NCI-H446 treated with DMSO at 0.1 percent for 48 hours (cell line): ENCODE results near the gene ART1.

Source experiments
- DNase-seq: peaks from one replicate; lab custom pipeline; 2025; lab: John Stamatoyannopoulos, UW

The ART1 gene

DNA sequence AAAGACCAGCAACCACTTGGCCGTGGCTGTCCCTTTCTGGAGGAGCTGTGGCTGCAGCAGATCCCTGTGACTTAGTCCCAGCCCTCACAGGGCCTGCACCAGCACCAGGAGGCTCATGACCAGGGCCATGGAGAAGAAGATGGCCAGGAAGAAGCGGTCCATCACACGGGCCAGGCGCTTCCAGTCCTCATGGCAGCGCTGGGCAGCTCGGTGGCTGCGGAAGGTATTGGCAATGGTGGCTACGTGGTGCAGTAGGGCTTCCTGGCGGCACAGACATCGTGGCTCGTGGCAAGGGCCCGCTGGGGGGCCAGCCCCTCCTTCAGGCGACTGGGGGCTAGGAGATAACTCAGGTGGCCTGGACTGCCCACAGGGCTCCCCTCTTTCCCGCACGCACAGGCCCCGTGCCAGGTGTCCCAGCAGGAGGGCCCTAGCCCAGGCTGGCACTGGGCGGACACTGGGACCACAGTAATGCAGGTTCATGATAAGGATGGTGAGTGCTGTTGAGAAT, 21.1 kb downstream of the ART1 start:
- DNase-seq = no peak

DNA sequence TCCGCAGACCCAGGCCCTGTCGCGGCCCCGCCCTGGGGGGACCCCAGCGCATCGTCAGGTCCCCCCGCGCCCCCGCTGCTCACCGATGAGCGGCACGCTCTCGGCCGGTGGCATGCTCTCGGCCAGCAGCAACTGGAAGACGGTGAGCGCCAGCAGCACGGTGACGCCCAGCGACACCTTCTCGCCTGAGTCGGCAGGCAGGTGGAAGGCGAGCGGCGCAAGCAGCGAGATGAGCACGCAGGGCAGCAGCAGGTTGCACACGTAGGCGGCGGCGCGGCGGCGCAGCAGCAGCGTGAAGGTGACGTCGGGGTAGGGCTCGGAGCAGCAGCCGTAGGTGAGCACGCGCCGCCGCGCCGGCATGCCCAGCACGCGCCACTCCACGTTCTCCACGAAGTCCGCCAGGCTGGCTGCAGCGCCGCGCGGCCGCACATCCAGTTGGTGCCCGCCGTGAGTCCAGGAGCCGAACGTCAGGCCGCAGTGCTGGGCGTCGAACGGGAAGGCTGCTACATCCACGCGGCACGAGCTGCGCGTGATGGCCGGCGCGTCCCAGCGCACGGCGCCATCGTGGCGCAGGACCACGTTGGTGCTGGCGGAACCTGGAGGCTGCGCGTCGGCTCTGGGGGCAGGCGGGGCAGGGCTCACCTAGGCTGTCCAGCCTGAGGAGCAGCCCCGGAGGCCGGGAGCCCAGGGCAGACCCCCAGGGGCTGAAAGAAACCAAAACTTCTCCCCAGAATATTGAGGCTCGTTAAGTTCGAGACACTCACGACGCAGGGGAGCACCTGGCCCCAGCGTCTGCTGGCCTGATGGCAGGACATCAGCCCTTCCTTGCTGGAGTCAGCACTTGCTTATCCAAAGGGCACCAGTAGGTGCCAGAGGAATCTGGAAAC, 22.5 kb downstream of the ART1 start:
- DNase-seq = no peak

GRCh38 chr11:3669128-3669527, 24.2 kb downstream of the ART1 start:
- DNase-seq = no peak

- no peak for DNase-seq
Observed at GRCh38 chr11:3669742-3670183, 24.8 kb downstream of the ART1 start.

DNA sequence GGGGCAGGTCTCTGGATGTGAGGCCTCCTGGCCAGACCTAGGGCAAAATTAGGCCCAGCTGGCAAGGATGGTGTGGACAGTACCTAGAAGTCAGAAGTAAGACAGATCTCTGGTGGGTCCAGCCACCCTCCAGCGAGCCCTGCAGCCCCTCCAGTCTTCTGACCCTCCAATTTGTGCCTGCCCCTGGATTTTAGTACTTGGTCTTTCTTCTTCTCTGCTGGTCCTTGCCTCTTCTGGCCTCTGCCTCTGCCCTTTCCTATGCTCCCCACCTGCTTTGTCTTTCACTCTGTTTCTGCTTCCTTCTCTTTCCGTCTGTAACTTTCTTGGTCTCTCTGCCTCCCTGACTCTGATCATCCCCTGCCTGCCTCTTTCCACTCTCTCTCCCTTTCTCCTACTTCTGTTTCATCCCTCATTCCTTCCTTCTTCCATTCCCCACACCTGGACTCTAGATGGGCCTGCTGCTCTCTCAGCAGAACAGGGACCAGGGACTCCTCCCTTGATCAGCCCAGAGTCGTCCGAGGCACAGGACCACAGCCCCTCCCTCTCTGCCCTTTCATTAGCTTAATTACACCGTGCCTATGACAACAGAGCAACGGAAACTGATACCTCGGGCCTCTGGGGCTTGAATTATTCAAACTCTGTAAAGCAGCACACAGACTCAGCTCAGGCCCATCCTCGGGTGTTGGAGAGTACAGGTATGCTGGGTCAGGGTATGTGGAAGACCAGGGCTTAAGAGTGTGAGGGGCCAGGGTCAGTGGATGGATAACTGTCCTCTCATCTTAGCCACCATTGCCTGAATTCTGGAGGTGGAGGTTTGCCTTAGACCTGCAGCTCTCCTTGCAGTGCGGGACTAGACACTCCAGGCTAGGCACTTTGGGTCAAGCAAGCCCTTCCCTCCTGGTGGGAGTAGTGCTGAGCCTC, 26.7 kb downstream of the ART1 start, which contains the start of gene CHRNA10:
Gene CHRNA10 (minus strand): TSS at position 51 of the 921 bp plus-strand sequence. CDS start 72 bp downstream, outside the sequence.
- DNase-seq = no peak

DNA sequence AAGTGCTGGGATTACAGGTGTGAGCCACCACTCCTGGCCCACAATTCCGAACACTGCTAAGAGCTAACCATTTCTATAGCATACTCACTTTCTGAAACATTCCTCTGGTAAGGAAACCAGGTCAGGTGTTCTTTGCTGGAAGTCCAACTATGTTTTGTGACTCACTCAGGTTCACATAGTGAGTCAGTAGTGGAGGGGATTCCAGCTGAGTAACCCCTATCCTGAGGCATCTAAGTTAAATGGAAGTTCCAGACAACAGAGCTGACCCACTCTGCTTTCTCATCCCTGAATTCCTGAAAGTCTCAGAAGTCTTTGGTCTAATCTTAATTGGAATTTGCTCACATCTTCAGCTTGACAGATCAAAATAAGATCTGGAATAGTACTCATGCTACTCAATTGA, 29.3 kb downstream of the ART1 start:
- DNase-seq = no peak

- DNase-seq = no peak
Observed at GRCh38 chr11:3675971-3676370, 31.0 kb downstream of the ART1 start.

- no peak for DNase-seq
Observed at GRCh38 chr11:3679077-3679476, 34.1 kb downstream of the ART1 start.

GRCh38 chr11:3683039-3683438, 38.1 kb downstream of the ART1 start:
- DNase-seq = no peak

- no peak for DNase-seq
Observed at GRCh38 chr11:3684129-3684818, 39.3 kb downstream of the ART1 start.

GRCh38 chr11:3684819-3685172, 39.9 kb downstream of the ART1 start:
- no peak for DNase-seq

- no peak for DNase-seq
Observed at GRCh38 chr11:3685923-3686322, 41.0 kb downstream of the ART1 start.

DNA sequence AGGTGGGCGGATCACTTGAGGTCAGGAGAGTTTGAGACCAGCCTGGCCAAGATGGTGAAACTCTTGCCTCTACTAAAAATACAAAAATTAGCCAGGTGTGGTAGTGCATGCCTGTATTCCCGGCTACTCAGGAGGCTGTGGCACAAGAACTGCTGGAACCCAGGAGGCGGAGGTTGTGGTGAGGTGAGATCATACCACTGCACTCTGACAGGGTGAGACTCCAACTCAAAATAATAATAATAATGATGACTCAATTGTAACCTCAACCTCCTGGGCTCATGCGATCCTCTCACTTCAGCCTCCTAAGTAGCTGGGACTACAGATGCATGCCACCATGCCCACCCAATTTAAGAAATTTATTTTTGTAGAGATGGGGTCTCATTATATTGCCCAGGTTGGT, 41.8 kb downstream of the ART1 start:
- no peak for DNase-seq

DNA sequence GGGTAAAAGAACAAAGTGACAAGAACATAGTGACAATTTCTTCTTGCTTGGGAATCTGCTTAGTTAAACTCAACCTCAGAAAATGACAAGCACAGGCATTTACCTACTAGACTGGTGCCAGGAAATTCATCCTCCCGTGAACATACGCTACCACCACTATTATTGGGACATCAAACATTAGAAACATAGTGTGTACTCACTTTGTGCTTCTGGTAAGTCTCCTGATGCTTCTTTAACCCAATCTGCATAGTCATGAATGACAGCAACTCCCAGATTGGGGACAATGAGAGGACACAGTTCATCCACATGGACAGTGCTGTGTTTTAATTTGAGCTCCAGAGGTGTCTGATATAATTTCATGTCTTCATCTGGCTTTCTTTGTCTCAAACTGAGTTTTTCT, 55.5 kb downstream of the ART1 start:
- no peak for DNase-seq

DNA sequence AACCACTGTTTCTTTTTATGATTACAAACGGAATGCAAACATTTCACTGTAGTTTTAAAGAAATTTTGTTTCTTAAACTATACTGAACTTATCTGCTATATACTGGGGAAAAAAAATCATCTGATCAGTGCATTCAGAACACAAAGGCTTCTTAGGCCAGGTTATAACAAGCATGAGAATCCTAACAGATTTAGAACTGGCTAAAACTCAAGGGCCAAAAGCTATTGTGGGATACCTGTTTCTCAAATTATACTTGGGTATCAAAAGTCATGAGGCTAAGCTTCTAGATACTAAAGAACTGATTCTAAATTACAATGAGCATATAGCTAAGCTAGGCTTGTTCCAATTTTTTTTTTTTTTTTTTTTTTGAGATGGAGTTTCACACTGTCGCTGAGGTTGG, 56.0 kb downstream of the ART1 start:
- DNase-seq = no peak

GRCh38 chr11:3703383-3703782, 58.5 kb downstream of the ART1 start:
- DNase-seq = no peak

GRCh38 chr11:3707176-3707575, 62.2 kb downstream of the ART1 start:
- DNase-seq = no peak

DNA sequence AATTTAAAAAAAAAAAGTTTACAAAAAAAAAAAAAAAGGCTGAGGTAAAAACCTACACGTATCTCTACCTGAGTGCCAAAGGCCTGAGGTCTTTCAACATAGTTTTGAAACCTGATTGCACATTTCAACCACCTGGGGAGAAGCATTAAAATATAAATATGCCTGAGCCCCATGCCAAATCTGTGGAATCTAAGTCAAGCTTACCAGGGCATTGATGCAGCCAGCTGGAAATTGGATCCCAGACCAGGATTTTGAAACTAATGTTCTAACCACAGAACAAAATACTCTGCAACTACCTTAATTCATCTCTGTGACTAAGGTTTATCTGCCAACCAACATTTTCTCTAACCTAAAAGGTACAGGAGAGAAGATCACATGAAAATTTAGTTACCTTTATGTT, 65.0 kb downstream of the ART1 start:
- DNase-seq = no peak

DNA sequence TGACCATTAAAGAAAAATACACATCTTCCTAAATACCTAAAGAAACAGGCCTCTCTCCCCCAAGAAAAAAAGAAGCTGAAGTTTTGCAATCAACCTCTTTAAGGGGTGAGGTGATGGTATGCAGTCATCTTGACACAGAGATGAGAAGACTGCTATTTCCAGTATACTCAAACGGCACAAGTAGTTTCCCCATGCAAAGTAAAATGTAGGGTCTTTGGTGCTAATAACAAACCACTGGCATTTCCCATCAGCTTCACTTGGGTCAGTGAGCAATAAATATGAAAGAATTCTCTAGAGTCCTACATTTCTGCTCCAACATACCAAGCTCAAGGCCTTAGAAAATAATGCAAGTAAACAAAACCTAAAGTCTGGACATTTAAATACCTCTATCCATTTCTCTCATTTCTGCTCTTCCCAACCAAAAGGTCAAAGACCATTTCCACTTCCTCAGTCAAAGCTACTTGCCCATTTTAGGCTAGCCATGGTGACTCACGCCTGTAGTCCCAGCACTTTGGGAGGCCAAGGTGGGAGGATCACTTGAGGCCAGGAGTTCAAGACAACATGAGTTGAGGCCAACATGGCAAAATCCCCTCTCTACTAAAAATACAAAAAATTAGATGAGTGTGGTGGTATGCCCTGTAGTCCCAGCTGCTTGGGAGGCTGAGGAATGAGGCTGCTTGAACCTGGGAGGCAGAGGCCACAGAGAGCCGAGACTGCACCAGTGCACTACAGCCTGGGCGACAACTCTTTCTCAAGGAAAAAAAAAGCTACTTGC, 65.7 kb downstream of the ART1 start:
- no peak for DNase-seq

DNA sequence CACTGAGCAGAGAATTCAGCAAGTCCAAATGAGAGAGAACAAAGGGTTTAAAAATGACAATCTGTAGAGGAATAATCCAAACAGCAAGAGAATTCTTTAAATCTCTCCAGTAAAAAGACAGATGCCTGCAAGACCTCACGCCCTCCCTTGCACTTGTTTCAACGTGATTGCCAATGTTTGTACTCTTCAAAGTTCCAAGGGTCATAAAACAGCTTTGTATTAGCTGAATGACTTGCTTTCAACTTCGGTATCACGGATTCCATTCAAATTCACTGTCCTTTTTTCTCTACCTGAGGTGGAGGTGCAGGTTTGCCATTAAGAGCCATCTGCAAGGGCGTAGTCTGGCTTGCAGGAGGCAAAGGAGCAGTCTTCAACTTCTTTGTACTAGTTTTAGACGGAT, 67.3 kb downstream of the ART1 start:
- DNase-seq = no peak
